Left lung (tissue), 10 donors: Measurements from ENCODE around the gene MDM4. TPM values are rescaled to one million over a fixed set of nuclear protein-coding genes. Genes with fewer than 3 reads are reported as not detected.
"Not testable (repeated sequence)": the region's sequence is repeated elsewhere in the genome, so short reads cannot be mapped to it uniquely, and the experiment has no call there.

Experiments used
- ATAC-seq: fragments of 200-7000 bp; cut with Tn5 transposase; one replicate; pipeline ENCODE4 v1.9.1; 2020; ENCODE audit warnings: moderate library complexity
- DNase-seq, 4 donors: peaks; one replicate each; pipeline ENCODE4 v3.0.0-alpha.2; 2013 to 2020
- H3K27ac ChIP-seq, 2 donors: fragments of 200-600 bp; sonication (generic) in 1 of 2; one replicate each; pipeline versions ENCODE4 v1.5.0 to v1.8.0; 2020 to 2021
- H3K27me3 ChIP-seq, 2 donors: fragments of 200-600 bp; sonication (generic) in 1 of 2; one replicate each; pipeline versions ENCODE4 v1.5.0 to v1.8.0; 2020 to 2021
- H3K36me3 ChIP-seq, 2 donors: fragments of 200-600 bp; sonication (generic) in 1 of 2; one replicate each; pipeline versions ENCODE4 v1.5.0 to v1.8.0; 2020 to 2021
- H3K4me1 ChIP-seq, 2 donors: fragments of 200-600 bp; one replicate each; pipeline ENCODE4 v1.8.0; 2021
- H3K4me3 ChIP-seq, 2 donors: fragments of 200-600 bp; sonication (generic) in 1 of 2; one replicate each; pipeline versions ENCODE4 v1.5.0 to v1.8.0; 2020 to 2021; ENCODE audit warnings: mild to moderate bottlenecking in 1 of 2
- H3K9me3 ChIP-seq, 2 donors: fragments of 200-600 bp; sonication (generic) in 1 of 2; one replicate each; pipeline versions ENCODE4 v1.5.0 to v1.8.0; 2020 to 2021
- CTCF ChIP-seq, 2 donors: fragments of 200-600 bp; sonication (generic) in 1 of 2; IDR thresholded peaks; one replicate each; pipeline versions ENCODE4 v1.5.0 to v1.8.0; 2021; ENCODE audit warnings: antibody characterized with exemption in 2 of 2
- intact Hi-C, 2 donors: fragments of 100-400 bp; cut with DNase I; formaldehyde crosslinking; loops; one replicate each; pipeline versions ENCODE4 v1.11.2 to v1.14.2; 2022
- polyA plus RNA-seq, 6 donors: library from polyadenylated mRNA; unstranded; fragments of 120-200 nt; gene quantifications; one replicate each; pipeline ENCODE4 v1.2.1, GENCODE V29; 2013; ENCODE audit not compliant: insufficient read length in 6 of 6
- total RNA-seq, 2 donors: library from RNA; stranded (reverse); fragmentation: NEBNext Ultra II Directional; extraction: Animal tissue kit (Norgen Biotek cat#: 25700); gene quantifications; one replicate each; pipeline ENCODE4 v1.2.1, GENCODE V29; 2021
- donor health status: DM: no; HTN: yes; CAD: no.
- donor health status: DM: no; HTN: no; CAD: no.

MDM4 gene
- total and polyA plus RNA-seq, 8 donors, result 46.7 to 93.0 (median 77.9) TPM

- intact Hi-C loops, result no loop called here
- peak overlapping the region in 1 of 2 donors; percentile 24 for H3K4me3 ChIP-seq
- ATAC-seq, result no peak
Measured at GRCh38 chr1:204513117-204513716, 3.0 kb upstream of the MDM4 start.

GRCh38 chr1:204514828-204515227 is 1.4 kb upstream of the MDM4 start:
- peak overlapping the region in 1 of 2 donors; percentile 25 for H3K27ac ChIP-seq
- intact Hi-C loops, result no loop called here
- ATAC-seq, result no peak

More at GRCh38 chr1:204513117-204513716, 3.0 kb upstream of the MDM4 start:
- Histone ChIP-seq H3K4me1 (peaks cover 10 to 52% of the 10 kb centered on the region in 2 donors), H3K27me3 (no peaks in the 10 kb centered on the region), H3K36me3 (no peaks in the 10 kb centered on the region), H3K27ac (peak overlapping the region; percentile 44 to 91), H3K9me3 (no peaks in the 10 kb centered on the region)
- DNase-seq, result peak in 1 of 4 donors; percentile 70
- no peak for TF ChIP-seq CTCF (IDR thresholded peaks at IDR 0.05)

GRCh38 chr1:204517382-204517781 is 1.2 kb downstream of the MDM4 start:
- peaks cover 19 to 85% of the 10 kb centered on the region in 2 donors for H3K4me1 ChIP-seq
- peak overlapping the region; percentile 44 to 59 for H3K4me3 ChIP-seq
- H3K27ac ChIP-seq, result peak overlapping the region in 1 of 2 donors; percentile 99
- ATAC-seq, H3K27me3 ChIP-seq, intact Hi-C loops, H3K36me3 ChIP-seq, H3K9me3 ChIP-seq: not testable (repeated sequence)
- DNase-seq, result peak in 1 of 4 donors; percentile 57

More at GRCh38 chr1:204514828-204515227, 1.4 kb upstream of the MDM4 start:
- TF ChIP-seq CTCF (IDR thresholded peaks at IDR 0.05), result no peak
- no peak for DNase-seq
- H3K4me3 ChIP-seq, result no peak overlapping the region
- peaks cover 10 to 68% of the 10 kb centered on the region in 2 donors for H3K4me1 ChIP-seq
- no peaks in the 10 kb centered on the region for H3K27me3 ChIP-seq
- no peaks in the 10 kb centered on the region for H3K9me3 ChIP-seq
- H3K36me3 ChIP-seq, result peaks cover 0 to 8% of the 10 kb centered on the region in 2 donors

GRCh38 chr1:204520834-204521709 is 4.9 kb downstream of the MDM4 start:
- ATAC-seq (no peak), DNase-seq (no peak)
- peak overlapping the region in 1 of 2 donors; percentile 21 for H3K27ac ChIP-seq
- intact Hi-C loops, result no loop called here
- no peaks in the 10 kb centered on the region for H3K27me3 ChIP-seq
- peaks cover 19 to 62% of the 10 kb centered on the region in 2 donors for H3K4me1 ChIP-seq
- H3K9me3 ChIP-seq, result peaks cover 0 to 5% of the 10 kb centered on the region in 2 donors
- H3K36me3 ChIP-seq, result peaks cover 0 to 28% of the 10 kb centered on the region in 2 donors
- TF ChIP-seq CTCF (IDR thresholded peaks at IDR 0.05), result no peak
- no peak overlapping the region for H3K4me3 ChIP-seq

GRCh38 chr1:204521941-204522521 is 5.8 kb downstream of the MDM4 start:
- H3K36me3 ChIP-seq, result peaks cover 0 to 38% of the 10 kb centered on the region in 2 donors
- DNase-seq, intact Hi-C loops, H3K9me3 ChIP-seq, H3K27me3 ChIP-seq, H3K4me3 ChIP-seq, ATAC-seq, H3K27ac ChIP-seq: not testable (repeated sequence)
- H3K4me1 ChIP-seq, result peaks cover 18 to 61% of the 10 kb centered on the region in 2 donors
